ENCODE measurements around the gene ABR.
"Not testable (repeated sequence)": the region's sequence is repeated elsewhere in the genome, so short reads cannot be mapped to it uniquely, and the experiment has no call there.

ABR gene

DNA sequence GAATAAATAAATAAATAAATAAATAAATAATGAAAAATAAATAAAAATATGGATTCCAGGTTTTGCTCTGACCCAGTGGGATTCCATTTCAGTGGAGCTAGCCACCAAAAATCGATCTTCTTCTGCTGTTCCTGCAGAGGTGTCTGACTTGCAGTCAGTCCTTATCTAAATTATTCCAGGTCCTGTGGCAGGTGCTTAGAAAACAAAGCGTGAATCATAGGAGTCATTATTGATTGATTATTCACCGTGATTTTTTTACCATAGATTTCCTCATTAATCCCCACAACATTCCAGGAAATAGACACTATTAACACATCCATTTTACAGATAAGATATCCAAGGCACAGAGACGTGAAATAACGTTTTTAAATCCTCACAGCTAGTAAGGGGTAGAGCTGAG lies 31.5 kb upstream of the ABR start:
- no peak overlapping the region for H3K4me3 Mint-ChIP-seq
- H3K36me3 Mint-ChIP-seq, result no peaks in the 10 kb centered on the region

DNA sequence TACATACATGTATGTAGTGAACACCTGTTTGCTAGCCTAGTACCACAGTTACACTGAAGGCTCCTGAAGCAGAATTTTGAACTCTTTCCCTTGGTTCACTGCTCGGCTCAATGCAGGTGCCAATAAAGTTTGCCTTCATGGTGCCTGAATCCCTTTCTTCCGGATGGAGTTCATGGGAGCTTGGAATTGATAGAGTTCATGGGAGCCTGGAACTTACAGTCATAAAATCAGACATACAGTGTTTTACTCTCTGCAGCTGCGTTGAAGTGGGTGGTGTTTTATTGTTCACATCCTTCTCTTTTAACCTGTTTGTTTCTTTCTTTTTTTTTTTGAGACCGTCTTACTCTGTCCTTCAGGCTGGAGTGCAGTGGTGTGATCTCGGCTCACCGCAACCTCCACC lies 29.2 kb upstream of the ABR start:
- no peak overlapping the region for H3K4me3 Mint-ChIP-seq
- H3K9me3 Mint-ChIP-seq (ENCODE audit: low read depth), result no peaks in the 10 kb centered on the region

More for the DNA sequence above, 31.5 kb upstream of the ABR start:
- no peaks in the 10 kb centered on the region for H3K27me3 Mint-ChIP-seq
- H3K9me3 Mint-ChIP-seq (ENCODE audit: low read depth), result no peaks in the 10 kb centered on the region
- H3K27ac Mint-ChIP-seq, result no peak overlapping the region
- no peaks in the 10 kb centered on the region for H3K4me1 Mint-ChIP-seq (ENCODE audit: low read depth)

GRCh38 chr17:1206026-1206777 lies 26.4 kb upstream of the ABR start:
- no peaks in the 10 kb centered on the region for H3K36me3 Mint-ChIP-seq
- peaks cover 13% of the 10 kb centered on the region for H3K4me1 Mint-ChIP-seq (ENCODE audit: low read depth)
- H3K27me3 Mint-ChIP-seq, result no peaks in the 10 kb centered on the region
- no peaks in the 10 kb centered on the region for H3K9me3 Mint-ChIP-seq (ENCODE audit: low read depth)
- H3K27ac Mint-ChIP-seq, result no peak overlapping the region
- H3K4me3 Mint-ChIP-seq, result no peak overlapping the region

More for the DNA sequence above, 29.2 kb upstream of the ABR start:
- Mint-ChIP-seq H3K4me1 (ENCODE audit: low read depth) (no peaks in the 10 kb centered on the region), H3K36me3 (no peaks in the 10 kb centered on the region), H3K27ac (no peak overlapping the region), H3K27me3 (no peaks in the 10 kb centered on the region)

GRCh38 chr17:1203967-1204291 lies 24.1 kb upstream of the ABR start:
- H3K36me3 Mint-ChIP-seq, result no peaks in the 10 kb centered on the region
- H3K4me1 Mint-ChIP-seq (ENCODE audit: low read depth), result peaks cover 31% of the 10 kb centered on the region
- no peaks in the 10 kb centered on the region for H3K27me3 Mint-ChIP-seq
- H3K9me3 Mint-ChIP-seq (ENCODE audit: low read depth), result no peaks in the 10 kb centered on the region
- no peak overlapping the region for H3K27ac Mint-ChIP-seq
- peak overlapping the region; percentile 44 for H3K4me3 Mint-ChIP-seq

DNA sequence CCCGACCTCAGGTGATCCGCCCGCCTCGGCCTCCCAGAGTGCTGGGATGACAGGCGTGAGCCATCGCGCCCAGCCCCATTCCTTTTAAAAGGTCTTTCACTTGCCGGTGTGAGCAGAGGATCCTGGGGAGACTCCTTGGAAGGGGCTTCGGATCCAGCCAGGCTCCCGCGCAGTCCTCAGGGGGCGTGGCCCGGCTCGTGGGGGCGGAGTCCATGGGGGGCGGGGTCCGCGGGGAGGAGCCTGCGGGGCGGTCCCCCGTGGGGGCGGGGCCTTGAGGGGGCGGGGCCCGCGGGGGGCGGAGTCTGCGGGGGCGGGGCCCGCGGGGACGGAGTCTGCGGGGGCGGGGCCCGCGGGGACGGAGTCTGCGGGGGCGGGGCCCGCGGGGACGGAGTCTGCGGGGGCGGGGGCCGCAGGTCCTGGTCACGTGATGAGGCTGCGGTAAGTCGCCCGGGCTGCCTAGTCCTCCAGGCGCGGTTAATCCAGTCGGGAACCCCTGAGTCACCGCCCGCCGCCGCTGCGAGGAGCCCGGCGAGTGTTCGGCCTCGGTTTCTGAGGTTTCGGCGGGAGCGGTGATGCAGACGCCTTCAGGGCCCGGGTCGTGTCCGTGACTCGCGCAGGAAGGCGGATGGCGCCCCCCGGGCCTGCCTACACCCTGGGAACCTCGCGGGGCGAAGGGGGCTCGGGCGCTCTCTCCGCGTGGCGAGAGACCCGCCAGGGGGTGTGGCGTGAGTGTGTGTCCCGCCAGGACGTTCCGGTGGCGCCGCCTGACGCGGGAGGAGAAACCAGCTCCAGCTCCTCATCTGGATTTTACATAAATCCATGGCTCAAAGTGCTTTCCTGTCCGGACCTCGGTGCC lies 23.6 kb upstream of the ABR start:
- Mint-ChIP-seq H3K27me3 (no peaks in the 10 kb centered on the region), H3K9me3 (ENCODE audit: low read depth) (no peaks in the 10 kb centered on the region), H3K4me3 (no peak overlapping the region), H3K27ac (no peak overlapping the region), H3K36me3 (no peaks in the 10 kb centered on the region), H3K4me1 (ENCODE audit: low read depth) (peaks cover 35% of the 10 kb centered on the region)

- Mint-ChIP-seq H3K4me1 (ENCODE audit: low read depth) (peaks cover 45% of the 10 kb centered on the region), H3K4me3 (peak overlapping the region; percentile 67), H3K36me3 (no peaks in the 10 kb centered on the region), H3K9me3 (ENCODE audit: low read depth) (no peaks in the 10 kb centered on the region), H3K27me3 (no peaks in the 10 kb centered on the region), H3K27ac (peak overlapping the region; percentile 34)
Observed at GRCh38 chr17:1202291-1202690, 22.5 kb upstream of the ABR start.

GRCh38 chr17:1201132-1201702 lies 21.4 kb upstream of the ABR start:
- Mint-ChIP-seq H3K27ac (peak overlapping the region; percentile 86), H3K4me1 (ENCODE audit: low read depth) (peaks cover 51% of the 10 kb centered on the region), H3K27me3 (no peaks in the 10 kb centered on the region), H3K36me3 (no peaks in the 10 kb centered on the region), H3K4me3 (peak overlapping the region; percentile 67), H3K9me3 (ENCODE audit: low read depth) (no peaks in the 10 kb centered on the region)

GRCh38 chr17:1199271-1199743 lies 19.5 kb upstream of the ABR start:
- H3K9me3 Mint-ChIP-seq (ENCODE audit: low read depth); H3K27me3 Mint-ChIP-seq; H3K36me3 Mint-ChIP-seq; H3K4me3 Mint-ChIP-seq: not testable (repeated sequence)
- H3K27ac Mint-ChIP-seq, result peak overlapping the region; percentile 54
- peaks cover 51% of the 10 kb centered on the region for H3K4me1 Mint-ChIP-seq (ENCODE audit: low read depth)

- Mint-ChIP-seq H3K27ac (peak overlapping the region; percentile 76), H3K9me3 (ENCODE audit: low read depth) (no peaks in the 10 kb centered on the region), H3K36me3 (no peaks in the 10 kb centered on the region), H3K27me3 (no peaks in the 10 kb centered on the region), H3K4me3 (peak overlapping the region; percentile 20), H3K4me1 (ENCODE audit: low read depth) (peaks cover 51% of the 10 kb centered on the region)
Observed at GRCh38 chr17:1197781-1198490, 18.2 kb upstream of the ABR start.

GRCh38 chr17:1197379-1197778 lies 17.6 kb upstream of the ABR start:
- no peak overlapping the region for H3K4me3 Mint-ChIP-seq
- no peaks in the 10 kb centered on the region for H3K27me3 Mint-ChIP-seq
- no peaks in the 10 kb centered on the region for H3K36me3 Mint-ChIP-seq
- peaks cover 50% of the 10 kb centered on the region for H3K4me1 Mint-ChIP-seq (ENCODE audit: low read depth)
- H3K27ac Mint-ChIP-seq, result peak overlapping the region; percentile 34
- H3K9me3 Mint-ChIP-seq (ENCODE audit: low read depth), result no peaks in the 10 kb centered on the region

DNA sequence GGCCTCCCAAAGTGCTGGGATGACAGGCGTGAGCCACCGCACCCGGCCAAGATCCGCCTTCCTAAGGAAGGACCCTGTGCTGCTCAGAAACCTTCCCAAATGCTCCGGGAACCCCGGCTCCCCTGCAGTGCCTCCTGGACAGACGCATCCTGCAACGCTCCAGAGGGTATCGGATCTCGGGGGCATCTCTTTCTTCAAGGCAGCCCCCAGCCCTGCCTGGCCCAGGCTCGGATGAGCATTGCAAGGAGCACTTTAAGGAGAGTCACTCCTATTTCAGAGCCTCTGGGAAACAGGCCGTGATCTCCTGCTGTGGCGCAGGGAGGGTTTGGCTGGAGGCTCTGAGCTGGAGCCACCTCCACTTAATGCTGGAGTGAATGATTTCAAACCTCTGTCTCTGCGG lies 17.2 kb upstream of the ABR start:
- H3K36me3 Mint-ChIP-seq, result no peaks in the 10 kb centered on the region
- H3K4me1 Mint-ChIP-seq (ENCODE audit: low read depth), result peaks cover 45% of the 10 kb centered on the region
- H3K27ac Mint-ChIP-seq, result no peak overlapping the region
- no peaks in the 10 kb centered on the region for H3K27me3 Mint-ChIP-seq
- no peak overlapping the region for H3K4me3 Mint-ChIP-seq
- no peaks in the 10 kb centered on the region for H3K9me3 Mint-ChIP-seq (ENCODE audit: low read depth)

DNA sequence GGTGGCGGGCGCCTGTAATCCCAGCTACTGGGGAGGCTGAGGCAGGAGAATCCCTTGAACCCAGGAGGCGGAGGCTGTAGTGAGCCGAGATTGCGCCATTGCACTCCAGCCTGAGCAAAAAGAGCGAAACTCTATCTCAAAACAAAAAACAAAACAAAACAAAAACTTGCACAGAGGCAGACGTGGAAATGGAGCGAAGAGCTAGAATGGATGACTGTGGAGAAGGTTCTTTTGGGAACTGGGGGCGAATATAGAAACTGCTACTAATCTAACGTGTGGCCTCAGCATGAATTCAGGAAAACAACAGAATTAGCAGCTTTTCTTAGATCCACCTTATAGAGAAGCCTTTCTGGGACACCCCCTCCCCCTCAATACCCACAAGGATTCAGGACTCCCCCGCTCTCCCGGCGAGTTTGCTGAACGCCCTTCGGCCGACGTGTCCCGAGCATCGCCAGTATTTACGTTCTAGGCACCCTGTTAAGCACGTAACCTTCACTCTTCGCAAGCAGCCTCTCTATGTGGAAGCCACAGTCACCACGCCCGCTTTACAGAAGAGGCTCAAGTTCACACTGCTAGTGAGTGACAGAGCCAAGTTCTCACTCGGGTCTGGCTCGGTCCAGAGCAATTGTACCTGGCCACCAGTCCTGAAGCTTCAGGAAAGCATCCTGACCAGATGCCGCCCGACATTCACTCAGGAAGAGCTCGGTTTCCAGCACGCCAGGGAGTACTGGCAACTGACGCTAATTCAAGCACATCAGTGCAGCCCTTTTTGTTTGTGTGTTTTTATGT lies 13.3 kb upstream of the ABR start:
- H3K4me1 Mint-ChIP-seq (ENCODE audit: low read depth), result peaks cover 14% of the 10 kb centered on the region
- H3K4me3 Mint-ChIP-seq, result no peak overlapping the region
- no peak overlapping the region for H3K27ac Mint-ChIP-seq
- no peaks in the 10 kb centered on the region for H3K36me3 Mint-ChIP-seq
- no peaks in the 10 kb centered on the region for H3K27me3 Mint-ChIP-seq
- no peaks in the 10 kb centered on the region for H3K9me3 Mint-ChIP-seq (ENCODE audit: low read depth)

DNA sequence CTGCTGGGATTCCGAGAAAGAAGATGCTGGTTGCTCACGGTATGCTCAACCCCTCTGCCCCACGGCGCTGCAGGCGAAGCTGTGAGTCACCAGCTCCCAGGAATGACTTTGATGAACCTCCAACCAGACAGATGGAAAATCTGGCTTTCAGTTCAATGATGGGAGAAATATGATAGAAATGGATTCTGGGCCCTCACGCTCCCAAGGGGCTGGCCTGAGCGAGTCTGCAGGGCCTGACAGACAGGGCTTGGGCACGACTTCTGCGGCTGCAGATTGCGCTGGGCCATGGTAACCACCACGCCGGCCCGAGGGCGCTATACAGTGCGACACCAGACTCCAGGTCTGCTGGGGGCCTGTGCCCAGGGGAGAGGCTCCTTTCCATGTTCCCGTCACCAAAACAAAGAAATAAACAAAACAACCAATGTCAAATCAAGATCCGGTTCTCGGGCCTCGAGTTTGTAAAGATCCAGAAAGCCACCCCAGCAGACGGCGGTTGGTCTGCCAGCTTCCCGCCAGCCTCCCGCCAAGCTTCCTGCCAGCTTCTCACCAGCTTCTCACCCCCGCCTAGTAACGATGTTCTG lies 11.1 kb upstream of the ABR start:
- H3K4me3 Mint-ChIP-seq, result no peak overlapping the region
- no peak overlapping the region for H3K27ac Mint-ChIP-seq
- H3K36me3 Mint-ChIP-seq, result no peaks in the 10 kb centered on the region
- no peaks in the 10 kb centered on the region for H3K9me3 Mint-ChIP-seq (ENCODE audit: low read depth)
- peaks cover 4% of the 10 kb centered on the region for H3K4me1 Mint-ChIP-seq (ENCODE audit: low read depth)
- H3K27me3 Mint-ChIP-seq, result no peaks in the 10 kb centered on the region

All from activated naive CD8-positive, alpha-beta T cell (primary cell).